Mucosa of descending colon (tissue), 3 donors: ENCODE measurements around the gene FGD5. TPM values are rescaled to one million over a fixed set of nuclear protein-coding genes. Genes with fewer than 3 reads are reported as not detected.

Source experiments
- ATAC-seq: fragments of 200-7000 bp; cut with Tn5 transposase; one replicate; pipeline ENCODE4 v1.9.1; 2020; ENCODE audit warnings: mild to moderate bottlenecking, moderate library complexity
- DNase-seq, 3 donors: peaks; one replicate each; pipeline ENCODE4 v3.0.0-alpha.2; 2020
- H3K36me3 ChIP-seq: fragments of 200-600 bp; one replicate; pipeline ENCODE4 v1.8.0; 2021; ENCODE audit warnings: low read depth, mild to moderate bottlenecking
- H3K4me1 ChIP-seq: fragments of 200-600 bp; one replicate; pipeline ENCODE4 v1.8.0; 2021; ENCODE audit warnings: low read depth, mild to moderate bottlenecking
- H3K4me3 ChIP-seq: fragments of 200-600 bp; one replicate; pipeline ENCODE4 v1.8.0; 2021; ENCODE audit warnings: mild to moderate bottlenecking
- H3K9me3 ChIP-seq: fragments of 200-600 bp; one replicate; pipeline ENCODE4 v1.8.0; 2021; ENCODE audit warnings: mild to moderate bottlenecking
- intact Hi-C, 2 donors: fragments of 100-400 bp; cut with DNase I in 1 of 2; cut with micrococcal nuclease in 1 of 2; formaldehyde crosslinking; loops; one replicate each; pipeline versions ENCODE4 v1.11.0 to v1.11.1; 2022; cut with DNase I, micrococcal nuclease
- total RNA-seq, 3 donors: library from RNA; stranded (reverse); fragmentation: NEBNext Ultra II Directional in 2 of 3; extraction: Animal tissue kit (Norgen Biotek cat#: 25700) in 2 of 3; gene quantifications; one replicate each; pipeline versions ENCODE4 v1.2.1 to v1.2.4, GENCODE V29; 2021 to 2023
- TF ChIP-seq, protein P1 (sequence below): fragments of 200-600 bp; IDR thresholded peaks from one replicate; pipeline ENCODE4 v1.8.0; 2022; ENCODE audit warnings: antibody characterized with exemption, mild to moderate bottlenecking
- donor health status: DM: no; HTN: no; CAD: no; lungs with moderate emphysema.
- donor health status: DM: no; HTN: no; CAD: no.
- donor health status: DM: no; HTN: yes; CAD: no.

FGD5 gene
- total RNA-seq, 3 donors from 2014 or later: 6.1 to 15.1 (median 9.2) TPM

DNA sequence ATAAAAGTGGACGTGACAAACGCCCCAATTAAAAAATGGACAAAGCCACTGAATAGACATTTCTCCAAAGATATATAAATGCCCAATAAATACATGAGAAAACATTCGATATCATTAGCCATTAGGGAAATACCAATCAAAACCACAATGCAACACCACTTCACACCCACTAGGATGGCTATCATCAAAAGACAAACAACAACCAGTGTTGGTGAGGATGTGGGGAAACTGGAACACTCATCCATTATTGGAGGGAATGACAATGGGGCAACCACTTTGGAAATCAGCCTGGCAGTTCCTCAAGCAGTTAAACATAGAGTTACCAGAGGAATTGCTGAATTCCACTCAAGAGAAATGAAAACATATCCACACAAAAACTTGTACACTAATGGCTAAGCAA is 32.4 kb upstream of the FGD5 start:
- H3K36me3 ChIP-seq: no peaks in the 10 kb centered on the region
- H3K9me3 ChIP-seq: no peaks in the 10 kb centered on the region
- intact Hi-C loops: no loop called here
- TF ChIP-seq, protein P1, sequence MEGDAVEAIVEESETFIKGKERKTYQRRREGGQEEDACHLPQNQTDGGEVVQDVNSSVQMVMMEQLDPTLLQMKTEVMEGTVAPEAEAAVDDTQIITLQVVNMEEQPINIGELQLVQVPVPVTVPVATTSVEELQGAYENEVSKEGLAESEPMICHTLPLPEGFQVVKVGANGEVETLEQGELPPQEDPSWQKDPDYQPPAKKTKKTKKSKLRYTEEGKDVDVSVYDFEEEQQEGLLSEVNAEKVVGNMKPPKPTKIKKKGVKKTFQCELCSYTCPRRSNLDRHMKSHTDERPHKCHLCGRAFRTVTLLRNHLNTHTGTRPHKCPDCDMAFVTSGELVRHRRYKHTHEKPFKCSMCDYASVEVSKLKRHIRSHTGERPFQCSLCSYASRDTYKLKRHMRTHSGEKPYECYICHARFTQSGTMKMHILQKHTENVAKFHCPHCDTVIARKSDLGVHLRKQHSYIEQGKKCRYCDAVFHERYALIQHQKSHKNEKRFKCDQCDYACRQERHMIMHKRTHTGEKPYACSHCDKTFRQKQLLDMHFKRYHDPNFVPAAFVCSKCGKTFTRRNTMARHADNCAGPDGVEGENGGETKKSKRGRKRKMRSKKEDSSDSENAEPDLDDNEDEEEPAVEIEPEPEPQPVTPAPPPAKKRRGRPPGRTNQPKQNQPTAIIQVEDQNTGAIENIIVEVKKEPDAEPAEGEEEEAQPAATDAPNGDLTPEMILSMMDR: no peak
- DNase-seq: no peak
- ATAC-seq: no peak
- no peaks in the 10 kb centered on the region for H3K4me1 ChIP-seq
- no peak overlapping the region for H3K4me3 ChIP-seq

DNA sequence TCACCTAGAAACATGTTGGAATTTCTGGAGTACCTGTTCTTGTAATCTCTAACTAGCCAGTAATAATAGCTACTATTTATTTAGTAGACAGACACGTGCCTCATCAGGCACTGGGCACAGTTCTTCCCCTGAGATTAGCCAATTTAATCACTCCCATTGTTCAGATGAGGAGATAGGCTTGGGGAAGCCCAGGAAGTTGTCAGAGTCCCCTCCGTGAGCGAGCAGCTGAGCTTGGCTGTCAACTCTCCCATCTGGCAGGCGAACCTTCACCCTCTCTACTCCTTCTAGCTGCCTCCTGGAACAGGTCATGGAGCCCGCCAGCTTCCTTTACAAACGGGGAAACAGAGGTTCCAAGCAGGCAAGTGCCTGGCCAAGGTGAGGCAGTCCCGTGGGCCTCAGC is 31.1 kb upstream of the FGD5 start:
- intact Hi-C loops: no loop called here
- no peak for DNase-seq
- TF ChIP-seq, protein P1: no peak
- no peak for ATAC-seq
- Histone ChIP-seq H3K36me3 (no peaks in the 10 kb centered on the region), H3K4me3 (no peak overlapping the region), H3K9me3 (no peaks in the 10 kb centered on the region), H3K4me1 (no peaks in the 10 kb centered on the region)

DNA sequence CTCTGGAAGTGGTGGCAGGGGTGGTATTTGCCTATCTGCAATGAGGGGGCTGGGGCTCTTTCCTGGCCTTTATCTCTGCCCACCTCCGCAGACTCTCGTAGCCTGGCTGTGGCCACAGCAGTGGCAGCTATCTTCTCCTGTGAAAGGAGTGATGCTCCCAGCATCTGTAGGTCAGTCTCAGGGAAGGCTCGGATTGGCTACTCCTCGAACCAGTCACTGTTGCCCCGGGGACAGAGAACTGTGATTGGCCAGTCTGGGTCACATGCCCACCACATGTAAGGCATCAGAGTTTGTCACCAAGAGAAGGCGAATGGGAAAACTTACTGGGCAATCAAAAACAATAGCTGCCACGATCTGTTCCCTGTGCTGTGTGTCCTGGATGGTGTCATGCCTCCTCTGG is 30.1 kb upstream of the FGD5 start:
- Histone ChIP-seq H3K9me3 (no peaks in the 10 kb centered on the region), H3K4me3 (no peak overlapping the region), H3K36me3 (no peaks in the 10 kb centered on the region), H3K4me1 (no peaks in the 10 kb centered on the region)
- intact Hi-C loops: no loop called here
- no peak for ATAC-seq
- no peak for DNase-seq
- TF ChIP-seq, protein P1: no peak

DNA sequence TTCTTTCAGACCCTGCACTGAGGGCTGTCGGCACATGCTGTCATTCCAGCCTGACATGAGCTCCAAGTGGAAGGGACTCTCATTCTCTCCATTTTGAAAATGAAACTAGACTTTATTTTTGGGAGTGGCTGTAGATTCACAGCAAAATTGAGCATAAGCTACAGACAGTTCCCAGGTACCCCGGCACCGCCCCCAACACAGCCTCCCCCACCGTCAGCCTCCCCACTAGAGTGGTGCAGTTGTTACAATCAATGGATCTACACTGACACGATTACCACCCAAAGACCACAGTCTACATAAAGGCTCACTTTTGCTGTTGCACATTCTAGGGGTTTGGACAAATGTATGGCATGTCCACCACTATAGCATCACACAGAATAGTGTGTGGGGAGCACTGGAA is 29.5 kb upstream of the FGD5 start:
- no peak overlapping the region for H3K4me3 ChIP-seq
- DNase-seq: no peak
- TF ChIP-seq, protein P1: no peak
- intact Hi-C loops: no loop called here
- no peaks in the 10 kb centered on the region for H3K4me1 ChIP-seq
- H3K36me3 ChIP-seq: no peaks in the 10 kb centered on the region
- no peaks in the 10 kb centered on the region for H3K9me3 ChIP-seq
- no peak for ATAC-seq

DNA sequence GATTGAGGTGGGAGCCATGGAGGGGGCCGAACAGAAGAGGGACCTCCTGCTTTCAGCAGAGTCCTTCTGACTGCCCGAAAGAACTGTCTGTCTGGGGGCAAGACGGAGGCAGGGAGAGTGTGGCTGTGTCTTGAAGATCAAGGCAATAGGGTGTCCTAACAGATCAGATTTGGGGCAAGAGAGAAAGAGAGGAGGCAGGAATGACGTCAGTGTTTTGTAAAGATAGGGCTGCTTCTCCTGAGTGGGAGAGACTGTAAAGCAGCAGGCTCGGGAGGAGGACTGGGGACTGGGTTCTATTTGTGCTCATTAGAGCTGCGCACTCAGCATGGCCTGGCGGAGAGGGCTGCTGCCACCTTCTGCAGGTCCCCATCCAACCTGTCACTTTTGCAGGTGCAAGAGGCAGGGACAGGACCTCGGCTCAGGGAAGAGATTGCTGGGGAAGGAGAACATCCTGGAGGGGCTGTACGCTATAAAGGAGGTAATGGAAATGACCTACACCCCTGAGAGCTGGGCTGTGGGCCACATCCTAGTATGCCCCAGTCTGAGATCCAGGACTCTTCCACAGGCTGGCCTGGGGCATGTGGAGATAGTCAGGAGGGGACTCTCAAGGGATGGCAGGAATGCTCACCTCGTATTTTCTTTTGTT is 29.0 kb upstream of the FGD5 start:
- no peak for DNase-seq
- TF ChIP-seq, protein P1: no peak
- no peak overlapping the region for H3K4me3 ChIP-seq
- H3K36me3 ChIP-seq: no peaks in the 10 kb centered on the region
- no peaks in the 10 kb centered on the region for H3K4me1 ChIP-seq
- intact Hi-C loops: loop anchor here in 1 of 2 donors (10.0 kb wide), 1 partner anchor 125 kb away; no protein-coding TSS in a partner anchor
- no peaks in the 10 kb centered on the region for H3K9me3 ChIP-seq
- no peak for ATAC-seq
